HG03469 (cell line): Measurements from ENCODE around the gene ODF2L.

Source experiments
- ATAC-seq: cut with Tn5 transposase; IDR thresholded peaks from one replicate; pipeline ENCODE4 v1.9.1; 2021; ENCODE audit warnings: mild to moderate bottlenecking, moderate library complexity, moderate number of reproducible peaks; ENCODE audit not compliant: unreplicated experiment

ODF2L gene

DNA sequence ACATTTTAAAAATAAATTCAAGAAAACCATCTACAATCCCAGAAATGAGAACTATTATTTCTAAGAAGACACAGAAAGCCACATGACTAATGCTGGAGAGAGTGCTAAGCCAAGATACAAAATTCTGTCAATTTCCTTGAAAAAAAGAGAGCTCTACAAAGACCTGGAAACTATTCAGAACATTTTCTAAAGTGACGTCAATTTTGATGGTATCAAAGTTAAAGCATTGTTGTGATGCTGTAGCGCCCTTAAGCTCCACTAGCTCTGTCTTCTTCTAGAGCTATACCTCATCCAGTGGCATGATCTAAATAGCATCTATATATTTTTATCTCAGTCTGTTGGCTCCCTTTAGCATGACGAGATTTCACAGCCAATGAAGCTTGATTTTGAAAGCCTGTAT is 73.9 kb downstream of the ODF2L start:
- no peak for ATAC-seq

DNA sequence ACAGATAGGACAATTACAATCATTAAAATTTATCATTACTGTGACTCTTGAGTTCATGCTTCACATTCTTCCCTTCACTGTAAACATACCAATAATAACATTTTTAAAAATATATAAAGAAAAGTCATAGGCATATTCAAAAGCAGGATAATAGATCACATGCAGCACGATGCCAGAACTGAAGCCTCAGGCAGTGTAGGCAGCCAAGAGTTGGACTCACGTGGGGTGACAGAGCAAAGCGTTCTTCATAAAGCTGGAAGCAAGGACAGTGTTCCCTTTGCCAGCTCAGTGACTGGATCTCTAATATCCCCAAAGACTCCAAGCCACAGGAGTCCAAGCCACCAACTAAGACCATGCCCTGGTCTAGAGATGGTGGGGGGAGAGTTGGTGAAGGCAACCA is 77.7 kb downstream of the ODF2L start:
- no peak for ATAC-seq

- ATAC-seq = no peak
Measured at GRCh38 chr1:86317926-86318325, 78.2 kb downstream of the ODF2L start.

DNA sequence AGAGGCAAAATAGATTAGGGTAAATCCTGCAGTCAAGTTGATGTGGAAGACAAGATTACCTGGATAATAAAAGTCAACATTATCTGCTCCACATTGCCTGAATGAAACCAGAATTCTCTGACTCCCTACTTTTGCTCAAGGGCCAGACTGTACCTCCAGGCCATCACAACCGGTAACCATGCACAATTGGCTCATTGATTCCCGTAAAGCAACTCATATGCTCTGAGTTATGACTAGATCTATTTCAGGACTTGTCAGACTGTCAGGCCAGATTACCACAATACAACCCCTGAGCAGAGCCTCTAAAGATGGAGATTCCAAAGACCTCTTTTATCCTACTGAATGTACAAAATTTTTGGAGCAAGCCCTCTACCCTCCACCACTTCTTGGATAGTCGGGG is 90.4 kb downstream of the ODF2L start:
- no peak for ATAC-seq

GRCh38 chr1:86303041-86303690 is 93.0 kb downstream of the ODF2L start:
- ATAC-seq = no peak
